Activated CD4-positive, alpha-beta T cell treated with anti-CD3 and anti-CD28 coated beads for 36 hours (primary cell): ENCODE results near the gene ANKRD35. TPM values are rescaled to one million over a fixed set of nuclear protein-coding genes. Genes with fewer than 3 reads are reported as not detected.

Experiments used
- ATAC-seq: fragments of 200-7000 bp; cut with Tn5 transposase; one replicate; pipeline ENCODE4 v1.10.0; 2021; ENCODE audit warnings: mild to moderate bottlenecking, moderate library complexity
- CTCF ChIA-PET: fragments of 350-600 bp; sonication (Branson Sonifier 250); formaldehyde crosslinking; loops from one replicate; lab custom pipeline; 2021; ENCODE audit warnings: antibody characterized with exemption; lab: Charles Lee
- POLR2A ChIA-PET: fragments of 350-600 bp; sonication (Branson Sonifier 250); formaldehyde crosslinking; loops from one replicate; lab custom pipeline; 2021; ENCODE audit warnings: antibody characterized with exemption, inconsistent platforms; lab: Charles Lee
- DNase-seq: peaks from one replicate; pipeline ENCODE4 v3.0.0-alpha.2; 2020
- H3K27ac Mint-ChIP-seq: one replicate; pipeline ENCODE4 v1.8.0; 2021; ENCODE audit warnings: mixed read lengths
- H3K27me3 Mint-ChIP-seq: one replicate; pipeline ENCODE4 v1.8.0; 2021; ENCODE audit warnings: mixed read lengths
- H3K36me3 Mint-ChIP-seq: one replicate; pipeline ENCODE4 v1.8.0; 2021; ENCODE audit warnings: low read depth, mixed read lengths
- H3K4me1 Mint-ChIP-seq: one replicate; pipeline ENCODE4 v1.8.0; 2021; ENCODE audit warnings: mixed read lengths
- H3K4me3 Mint-ChIP-seq: one replicate; pipeline ENCODE4 v1.8.0; 2021; ENCODE audit warnings: mild to moderate bottlenecking, moderate library complexity, mixed read lengths
- H3K9me3 Mint-ChIP-seq: one replicate; pipeline ENCODE4 v1.8.0; 2021; ENCODE audit warnings: low read depth, mixed read lengths
- intact Hi-C, 2 experiments: fragments of 100-400 bp; cut with DNase I in 1 of 2; cut with micrococcal nuclease in 1 of 2; formaldehyde crosslinking; loops; one replicate each; pipeline versions ENCODE4 v1.14.2 to v1.15.1; 2022 to 2024; cut with DNase I, micrococcal nuclease
- total RNA-seq, 2 experiments: library from RNA; stranded (reverse); gene quantifications; one replicate each; pipeline ENCODE4 v1.2.3, GENCODE V29; 2021

The ANKRD35 gene
- total RNA-seq, 2 experiments from 2014 or later = 0.30 to 0.55 TPM

DNA sequence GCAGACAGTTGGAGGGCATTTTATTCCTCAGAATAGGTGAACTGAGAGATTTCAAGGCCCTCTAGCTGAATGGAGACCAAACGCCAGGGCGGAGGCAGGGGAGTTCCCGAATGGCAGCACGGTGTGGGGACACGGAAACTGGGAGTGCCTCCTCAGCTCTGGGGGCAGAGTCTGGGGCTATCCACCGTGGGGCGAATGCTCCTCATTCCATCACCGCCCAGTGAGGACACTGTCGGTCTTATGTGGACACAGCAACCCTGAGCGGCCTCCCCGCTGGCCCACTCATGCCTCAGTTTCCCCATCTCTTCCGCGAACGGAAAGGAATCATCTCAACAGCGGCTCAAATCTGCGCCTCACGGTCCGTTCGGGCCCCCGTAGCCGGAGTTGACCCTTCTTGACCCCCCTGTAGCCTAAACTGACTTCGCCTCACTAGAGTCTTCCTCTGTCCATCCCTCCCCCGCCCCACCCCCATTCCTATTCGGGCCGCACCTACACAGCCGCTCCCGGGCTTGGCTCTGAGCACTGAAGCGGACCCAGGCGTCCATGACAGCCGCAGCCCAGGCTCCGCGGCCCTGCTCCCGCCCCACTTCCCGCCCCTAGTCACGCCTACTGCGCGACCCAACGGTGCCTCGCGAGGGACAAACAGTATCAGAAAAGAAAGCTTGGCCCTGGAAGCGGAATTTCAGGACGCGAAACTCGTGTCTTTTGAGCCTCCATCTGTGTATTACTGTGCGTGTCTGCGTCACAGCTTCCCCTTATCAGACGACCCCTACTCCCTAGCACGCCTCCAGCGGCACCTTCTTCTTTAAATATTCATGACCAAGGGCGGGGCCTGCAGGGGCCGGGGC, 32.7 kb upstream of the ANKRD35 start, which contains the start of gene PEX11B:
TSS of gene PEX11B (minus strand) at position 574 of the 848 bp plus-strand sequence. CDS start at position 545, 29 bp downstream.
- ChIA-PET CTCF (interaction anchor here (1.1 to 1.3 kb wide), 3 partner anchors 9 to 61 kb away, joined by 3 to 5 read pairs (median 3); partner anchors contain the start of gene RBM8A), POLR2A (interaction anchor here (0.6 to 2.6 kb wide), 4 partner anchors 9 to 117 kb away, joined by 3 to 25 read pairs (median 5); partner anchors contain the start of genes PIAS3 and RBM8A)
- ATAC-seq (peak; percentile 89), DNase-seq (peak; percentile 94)
- intact Hi-C loops = loop anchor here (1.0 to 2.0 kb wide), 6 partner anchors 9 to 78 kb away; partner anchors contain the start of genes PIAS3 (in 2 of the 2), RBM8A (in 2 of the 2), ANKRD34A (in 1 of the 2) and ANKRD35 (in 1 of the 2)
- H3K9me3 Mint-ChIP-seq = no peaks in the 10 kb centered on the region
- peaks cover 46% of the 10 kb centered on the region for H3K4me1 Mint-ChIP-seq
- H3K27me3 Mint-ChIP-seq = no peaks in the 10 kb centered on the region
- H3K36me3 Mint-ChIP-seq = peaks cover 33% of the 10 kb centered on the region
- H3K4me3 Mint-ChIP-seq = peak within 1 kb of the TSS; percentile 93
- H3K27ac Mint-ChIP-seq = peak within 1 kb of the TSS; percentile 94

DNA sequence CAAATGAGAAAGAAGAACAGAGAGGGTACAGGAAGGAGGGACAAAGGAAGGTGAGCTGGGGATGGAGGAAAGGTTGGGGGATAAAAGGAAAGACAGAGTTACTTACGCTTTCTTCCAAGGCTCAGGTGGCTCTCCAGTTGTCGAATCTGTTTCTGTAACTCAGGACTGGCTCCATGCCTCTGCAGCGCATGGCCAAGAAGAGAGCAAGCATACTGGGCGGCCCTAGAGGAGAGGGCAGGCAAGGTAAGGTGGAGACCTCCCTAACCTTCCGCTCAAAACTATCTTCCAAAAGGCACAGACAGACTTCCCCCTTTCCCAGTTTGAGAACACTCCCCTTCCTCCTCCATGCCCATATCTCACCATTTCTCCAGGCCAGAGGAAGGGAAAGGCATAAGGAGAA, 31.9 kb upstream of the ANKRD35 start:
- CTCF ChIA-PET = interaction anchor here (1.2 kb wide), 1 partner anchor 22 kb away, joined by 3 read pairs; no protein-coding TSS in a partner anchor
- H3K9me3 Mint-ChIP-seq = no peaks in the 10 kb centered on the region
- no peak for ATAC-seq
- no peak for DNase-seq
- H3K36me3 Mint-ChIP-seq = peaks cover 30% of the 10 kb centered on the region
- POLR2A ChIA-PET = interaction anchor here (1.5 to 2.6 kb wide), 2 partner anchors 10 to 118 kb away, joined by 5 to 25 read pairs; partner anchors contain the start of gene RBM8A
- no peaks in the 10 kb centered on the region for H3K27me3 Mint-ChIP-seq
- peaks cover 43% of the 10 kb centered on the region for H3K4me1 Mint-ChIP-seq
- peak overlapping the region; percentile 94 for H3K27ac Mint-ChIP-seq
- intact Hi-C loops = no loop called here
- H3K4me3 Mint-ChIP-seq = peak overlapping the region; percentile 93

DNA sequence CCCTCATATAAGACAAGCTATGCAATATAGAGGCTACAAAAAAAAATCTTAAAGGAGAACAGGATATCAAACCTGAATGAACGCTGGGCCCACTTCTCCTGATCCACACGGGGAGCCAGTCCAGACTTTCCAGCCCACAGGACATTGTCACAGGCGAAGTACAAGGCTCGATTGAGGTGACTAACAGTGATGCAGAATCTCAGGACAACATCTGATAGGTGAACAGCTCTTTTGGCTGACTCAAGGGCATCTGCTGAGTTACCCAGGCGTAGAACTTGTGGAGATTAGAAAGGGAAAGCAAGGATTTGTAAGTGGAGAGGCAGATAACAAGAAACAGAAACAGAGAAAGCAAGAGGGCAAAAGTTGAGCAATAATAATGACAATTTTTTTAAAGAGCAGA, 31.1 kb upstream of the ANKRD35 start:
- Mint-ChIP-seq H3K9me3 (no peaks in the 10 kb centered on the region), H3K27ac (peak overlapping the region; percentile 62), H3K4me1 (peaks cover 42% of the 10 kb centered on the region), H3K4me3 (peak overlapping the region; percentile 93), H3K36me3 (peaks cover 36% of the 10 kb centered on the region), H3K27me3 (no peaks in the 10 kb centered on the region)
- DNase-seq = peak; percentile 20
- intact Hi-C loops = no loop called here
- ATAC-seq = no peak
- CTCF ChIA-PET = interaction anchor here (0.5 to 2.6 kb wide), 5 partner anchors 21 to 71 kb away, joined by 3 to 11 read pairs (median 3); partner anchors contain the start of genes ANKRD34A, NUDT17 and POLR3GL
- POLR2A ChIA-PET = no interaction called here

DNA sequence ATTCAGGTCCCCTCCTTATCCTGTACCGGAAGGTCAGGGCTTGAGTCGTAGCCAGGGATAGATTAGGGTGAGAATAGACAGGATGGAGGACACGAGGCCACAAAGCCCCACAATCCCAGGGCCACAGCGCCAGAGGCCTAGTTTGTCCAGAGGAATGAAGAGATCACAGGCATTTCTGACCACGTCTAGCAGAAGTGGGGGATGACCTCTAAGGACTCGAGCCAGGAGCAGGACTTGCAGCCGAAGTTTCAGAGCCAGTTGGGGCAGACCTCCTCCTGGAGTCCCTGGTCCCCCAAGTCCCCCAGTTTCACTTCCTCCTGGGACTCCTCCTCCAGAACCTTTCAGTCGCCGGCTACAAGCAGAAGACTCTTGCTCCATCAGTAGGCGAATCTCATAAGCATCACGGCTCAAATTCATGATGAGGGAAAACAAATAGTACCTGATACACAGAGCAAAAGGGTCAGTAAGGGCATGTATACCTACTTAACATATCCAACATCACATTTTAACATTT, 26.5 kb upstream of the ANKRD35 start:
- H3K27me3 Mint-ChIP-seq = no peaks in the 10 kb centered on the region
- H3K9me3 Mint-ChIP-seq = no peaks in the 10 kb centered on the region
- no peak overlapping the region for H3K4me3 Mint-ChIP-seq
- POLR2A ChIA-PET = interaction anchor here (0.7 kb wide), 1 partner anchor 26 kb away, joined by 3 read pairs; no protein-coding TSS in a partner anchor
- peak overlapping the region; percentile 1 for H3K27ac Mint-ChIP-seq
- peaks cover 12% of the 10 kb centered on the region for H3K4me1 Mint-ChIP-seq
- peaks cover 33% of the 10 kb centered on the region for H3K36me3 Mint-ChIP-seq
- intact Hi-C loops = loop anchor here in 1 of 2 experiments (5.0 kb wide), 1 partner anchor 65 kb away; the partner anchor contains the start of gene NUDT17
- CTCF ChIA-PET = interaction anchor here (0.9 kb wide), 1 partner anchor 24 kb away, joined by 3 read pairs; no protein-coding TSS in a partner anchor
- DNase-seq (no peak), ATAC-seq (no peak)

DNA sequence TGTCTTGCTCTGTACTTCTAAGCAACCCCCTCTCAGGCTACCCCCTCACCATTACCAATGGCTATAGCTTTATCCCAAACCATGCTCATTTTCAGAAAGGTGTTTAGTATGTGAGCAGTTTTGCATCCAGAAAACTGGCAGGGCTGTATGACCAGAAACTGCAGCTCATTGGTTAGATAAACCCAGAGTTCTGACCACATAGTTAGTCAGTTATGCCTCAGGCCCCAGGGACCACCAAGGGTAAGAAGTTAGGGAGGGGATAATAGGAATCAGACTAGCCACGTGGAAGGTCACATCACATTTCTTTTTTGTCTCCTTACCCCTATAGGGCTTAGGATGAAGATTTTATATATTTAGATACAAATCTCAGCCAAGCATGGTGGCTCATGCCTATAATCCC, 23.0 kb upstream of the ANKRD35 start:
- Mint-ChIP-seq H3K9me3 (no peaks in the 10 kb centered on the region), H3K27me3 (no peaks in the 10 kb centered on the region), H3K4me3 (no peak overlapping the region), H3K36me3 (peaks cover 16% of the 10 kb centered on the region), H3K27ac (no peak overlapping the region), H3K4me1 (peaks cover 2% of the 10 kb centered on the region)
- DNase-seq = no peak
- ChIA-PET POLR2A (interaction anchor here (0.9 kb wide), 1 partner anchor 63 kb away, joined by 3 read pairs; the partner anchor contains the start of gene NUDT17), CTCF (interaction anchor here (0.7 to 5.4 kb wide), 14 partner anchors 16 to 125 kb away, joined by 3 to 44 read pairs (median 4); partner anchors contain the start of genes ANKRD34A, NUDT17 and POLR3GL)
- intact Hi-C loops = no loop called here
- ATAC-seq = no peak

DNA sequence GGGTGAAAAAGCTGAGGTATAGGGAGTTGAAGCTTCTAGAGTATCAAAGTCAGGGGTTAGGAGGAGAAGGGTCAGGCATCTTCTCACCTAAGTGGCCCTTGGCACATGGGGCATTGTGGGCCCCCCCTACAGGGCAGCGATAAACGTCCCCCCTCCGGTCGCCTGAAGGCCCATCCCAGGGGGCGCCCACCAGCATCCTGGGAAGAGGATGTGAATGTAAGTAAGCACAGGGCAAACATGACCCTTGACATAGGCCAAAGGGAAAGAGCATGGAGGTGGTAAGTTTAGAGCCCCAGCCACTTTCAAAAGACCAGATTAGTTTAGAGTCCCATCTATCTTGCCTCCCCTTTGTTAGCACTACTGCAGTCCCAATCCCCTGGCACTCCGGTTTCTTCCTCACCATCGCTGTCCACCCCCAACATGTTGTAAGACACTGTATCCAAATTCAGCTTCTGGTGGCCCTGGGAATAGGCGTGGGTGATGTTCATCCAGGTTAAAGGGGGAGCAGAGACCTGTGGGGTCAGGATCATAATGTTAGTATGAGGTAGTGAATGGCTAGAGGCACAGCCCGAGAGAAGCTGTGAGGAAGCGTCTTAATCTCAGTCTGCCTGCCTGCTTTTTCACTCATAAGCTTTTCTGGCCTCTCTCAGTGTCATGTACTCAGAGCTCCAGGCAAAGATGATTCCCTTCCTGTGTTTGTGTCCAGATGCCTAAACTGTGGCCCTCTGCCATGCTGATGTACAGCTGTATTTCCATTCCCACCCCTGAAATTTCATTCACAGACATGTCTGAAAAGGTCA, 21.5 kb upstream of the ANKRD35 start:
- DNase-seq = no peak

DNA sequence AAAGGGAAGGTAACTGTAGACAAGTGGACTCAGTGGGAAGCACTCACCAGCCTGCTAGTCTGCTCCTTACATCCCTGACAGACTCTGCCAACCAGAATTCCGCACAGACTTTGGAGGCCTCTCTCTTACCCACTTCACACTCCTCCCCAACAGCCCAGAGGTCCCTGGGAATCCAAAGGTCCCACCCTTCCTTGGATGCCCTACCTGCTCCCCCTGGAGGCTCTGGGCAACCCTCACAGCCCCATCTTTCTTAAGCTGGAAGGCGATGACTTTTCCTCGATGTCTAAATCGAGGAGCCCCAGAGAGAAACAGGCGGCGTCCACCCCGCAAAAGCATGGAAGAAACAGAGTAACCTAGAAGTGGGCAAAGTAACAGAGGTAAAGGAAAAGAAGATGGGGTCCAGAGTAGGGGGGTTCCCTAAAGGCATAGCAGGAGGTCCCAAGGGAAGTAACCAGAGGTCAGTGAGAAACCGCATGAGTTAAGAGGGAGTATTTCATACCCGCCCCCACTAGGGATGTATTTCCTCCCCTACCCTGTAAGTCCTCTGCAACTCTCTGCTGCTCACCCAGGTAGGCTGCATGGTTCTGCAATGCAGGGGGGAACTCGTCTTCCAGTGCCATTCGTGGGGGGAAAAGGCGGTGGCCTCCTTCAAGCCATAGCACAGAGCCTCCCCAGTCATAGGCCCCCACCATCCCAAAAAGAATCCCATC, 15.8 kb upstream of the ANKRD35 start:
- H3K4me1 Mint-ChIP-seq = no peaks in the 10 kb centered on the region
- ChIA-PET POLR2A (interaction anchor here (0.6 kb wide), 1 partner anchor 128 kb away, joined by 3 read pairs; no protein-coding TSS in a partner anchor), CTCF (interaction anchor here (0.7 to 1.4 kb wide), 2 partner anchors 9 to 22 kb away, joined by 4 to 5 read pairs; no protein-coding TSS in a partner anchor)

More for the DNA sequence above, 21.5 kb upstream of the ANKRD35 start:
- Mint-ChIP-seq H3K4me1 (no peaks in the 10 kb centered on the region), H3K36me3 (peaks cover 10% of the 10 kb centered on the region), H3K27me3 (no peaks in the 10 kb centered on the region), H3K27ac (no peak overlapping the region), H3K4me3 (no peak overlapping the region), H3K9me3 (no peaks in the 10 kb centered on the region)
- ATAC-seq = no peak
- CTCF ChIA-PET = interaction anchor here (0.6 to 5.4 kb wide), 4 partner anchors 9 to 62 kb away, joined by 4 to 44 read pairs (median 4); partner anchors contain the start of gene NUDT17
- POLR2A ChIA-PET = no interaction called here
- intact Hi-C loops = loop anchor here in 1 of 2 experiments (2.0 kb wide), 1 partner anchor 14 kb away; no protein-coding TSS in a partner anchor

DNA sequence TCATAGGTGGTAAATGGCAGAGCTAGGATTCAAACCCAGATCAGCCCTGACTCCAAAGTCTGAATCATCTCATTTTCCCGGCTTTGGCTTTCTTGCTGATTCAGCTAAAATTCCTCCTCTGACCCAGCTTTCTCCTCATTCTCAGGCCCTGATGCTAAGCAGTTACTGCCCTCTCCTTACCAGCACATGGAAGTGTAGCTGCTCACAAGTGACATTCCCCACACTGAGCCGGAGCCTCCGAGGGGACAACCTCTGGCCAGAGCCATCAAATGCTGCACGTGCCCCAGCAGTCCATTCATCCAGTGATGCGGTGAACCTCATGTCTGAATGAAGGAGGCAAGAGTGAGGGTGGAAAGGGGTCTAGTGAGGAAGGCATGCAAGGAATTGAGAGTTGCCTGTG, 13.1 kb upstream of the ANKRD35 start:
- Mint-ChIP-seq H3K36me3 (peaks cover 1% of the 10 kb centered on the region), H3K27ac (no peak overlapping the region), H3K27me3 (no peaks in the 10 kb centered on the region), H3K4me1 (no peaks in the 10 kb centered on the region), H3K4me3 (no peak overlapping the region), H3K9me3 (no peaks in the 10 kb centered on the region)
- CTCF ChIA-PET = interaction anchor here (0.7 to 1.1 kb wide), 2 partner anchors 9 to 53 kb away, joined by 4 read pairs; partner anchors contain the start of gene NUDT17
- ATAC-seq (no peak), DNase-seq (no peak)
- intact Hi-C loops = loop anchor here in 1 of 2 experiments (2.0 kb wide), 1 partner anchor 14 kb away; the partner anchor contains the start of gene ANKRD35
- POLR2A ChIA-PET = no interaction called here

More for the DNA sequence above, 15.8 kb upstream of the ANKRD35 start:
- Mint-ChIP-seq H3K27me3 (no peaks in the 10 kb centered on the region), H3K36me3 (peaks cover 1% of the 10 kb centered on the region), H3K4me3 (no peak overlapping the region), H3K27ac (no peak overlapping the region), H3K9me3 (no peaks in the 10 kb centered on the region)
- no peak for DNase-seq
- no peak for ATAC-seq
- intact Hi-C loops = no loop called here

DNA sequence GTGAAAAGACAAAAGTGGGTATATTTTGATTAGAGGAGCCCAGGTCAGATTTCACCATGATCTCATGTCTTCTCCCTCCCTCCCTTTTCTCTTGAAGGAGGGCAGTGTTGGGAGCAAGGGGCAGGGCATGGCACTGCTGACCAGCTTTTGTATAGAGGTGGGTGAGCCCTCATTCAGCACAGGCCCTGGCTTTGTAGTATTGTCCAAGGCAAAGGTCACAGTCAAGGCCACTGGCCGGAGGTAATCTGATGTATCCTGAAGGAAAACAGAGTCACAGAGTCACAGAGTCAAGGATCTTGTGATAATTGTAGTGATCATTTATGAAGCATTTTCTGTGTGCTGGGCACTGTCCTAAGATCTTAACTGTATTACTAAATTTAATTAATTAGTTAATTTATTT, 12.3 kb upstream of the ANKRD35 start:
- Mint-ChIP-seq H3K4me3 (no peak overlapping the region), H3K36me3 (peaks cover 1% of the 10 kb centered on the region), H3K27ac (no peak overlapping the region), H3K27me3 (no peaks in the 10 kb centered on the region), H3K4me1 (no peaks in the 10 kb centered on the region), H3K9me3 (no peaks in the 10 kb centered on the region)
- ChIA-PET POLR2A (no interaction called here), CTCF (interaction anchor here (1.1 kb wide), 1 partner anchor 52 kb away, joined by 4 read pairs; the partner anchor contains the start of gene NUDT17)
- DNase-seq (no peak), ATAC-seq (no peak)
- intact Hi-C loops = loop anchor here in 1 of 2 experiments (2.0 kb wide), 1 partner anchor 13 kb away; the partner anchor contains the start of gene ANKRD35
